IMR-90 (cell line): ENCODE results near the gene MAP2K5. TPM values are rescaled to one million over a fixed set of nuclear protein-coding genes. Genes with fewer than 3 reads are reported as not detected.

Source experiments
- ATAC-seq: fragments of 200-7000 bp; cut with Tn5 transposase; 2 replicates; pipeline ENCODE4 v1.9.1; 2020; ENCODE audit warnings: low read depth, mild to moderate bottlenecking, moderate library complexity
- BruUV-seq: library from RNA; stranded (reverse); fragments of 400-500 nt; replicated peaks from 2 replicates; lab custom pipeline; 2021; lab: Mats Ljungman, UMichigan
- CTCF ChIA-PET: fragments of 300-600 bp; formaldehyde crosslinking; extraction: SDS; loops from one replicate; lab custom pipeline; 2021; ENCODE audit warnings: antibody characterized with exemption; lab: Yijun Ruan, JAX
- POLR2A ChIA-PET: fragments of 300-600 bp; sonication (Branson Sonifier 250); formaldehyde crosslinking; loops from one replicate; lab custom pipeline; 2022; ENCODE audit warnings: antibody characterized with exemption; ENCODE audit not compliant: unreplicated experiment; lab: Charles Lee
- DNase-seq: peaks from one replicate; pipeline ENCODE4 v3.0.0; 2013
- H2AFZ ChIP-seq: replicated peaks from 2 replicates; pipeline ENCODE3; 2013; ENCODE audit warnings: low read length, mild to moderate bottlenecking; ENCODE audit not compliant: poor library complexity
- H2AK5ac ChIP-seq: 2 replicates; pipeline ENCODE4 v1.6.1; 2013; ENCODE audit warnings: low read depth, low read length, inconsistent platforms
- H2AK9ac ChIP-seq: replicated peaks from 2 replicates; pipeline ENCODE3; 2013; ENCODE audit warnings: mild to moderate bottlenecking, low read depth, low read length, moderate library complexity; ENCODE audit not compliant: poor library complexity
- H2BK120ac ChIP-seq: 2 replicates; pipeline ENCODE4 v1.6.1; 2013; ENCODE audit warnings: low read depth, low read length, inconsistent platforms
- H2BK15ac ChIP-seq: 3 replicates; pipeline ENCODE4 v1.6.1; 2013; ENCODE audit warnings: low read depth, low read length, inconsistent platforms
- H2BK20ac ChIP-seq: 2 replicates; pipeline ENCODE4 v1.6.1; 2013; ENCODE audit warnings: low read depth, mild to moderate bottlenecking, inconsistent platforms, low read length, moderate library complexity
- H2BK5ac ChIP-seq: 2 replicates; pipeline ENCODE4 v1.6.1; 2013; ENCODE audit warnings: mild to moderate bottlenecking, low read depth, low read length, inconsistent platforms; ENCODE audit not compliant: poor library complexity, severe bottlenecking
- H3K14ac ChIP-seq: replicated peaks from 2 replicates; pipeline ENCODE4 v1.6.1; 2013; ENCODE audit warnings: low read depth, low read length, inconsistent platforms
- H3K18ac ChIP-seq: 2 replicates; pipeline ENCODE4 v1.6.1; 2013; ENCODE audit warnings: low read depth, low read length, control low read depth
- H3K23ac ChIP-seq: 2 replicates; pipeline ENCODE4 v1.6.1; 2013; ENCODE audit warnings: low read depth, low read length, inconsistent platforms
- H3K27ac ChIP-seq: 2 replicates; pipeline ENCODE4 v1.5.1; 2013; ENCODE audit warnings: mild to moderate bottlenecking, control low read depth, low read length; ENCODE audit not compliant: insufficient read depth
- H3K27me3 ChIP-seq: 2 replicates; pipeline ENCODE4 v1.6.1; 2013; ENCODE audit warnings: low read length; ENCODE audit not compliant: control insufficient read depth, insufficient read depth
- H3K36me3 ChIP-seq: 2 replicates; pipeline ENCODE4 v1.6.1; 2013; ENCODE audit warnings: low read length, mixed read lengths; ENCODE audit not compliant: control insufficient read depth, insufficient read depth
- H3K4ac ChIP-seq: 2 replicates; pipeline ENCODE4 v1.6.1; 2013; ENCODE audit warnings: low read depth, low read length, inconsistent platforms
- H3K4me1 ChIP-seq: 2 replicates; pipeline ENCODE4 v1.6.1; 2013; ENCODE audit warnings: low read length, mixed read lengths; ENCODE audit not compliant: control insufficient read depth, insufficient read depth
- H3K4me2 ChIP-seq: 2 replicates; pipeline ENCODE4 v1.6.1; 2013; ENCODE audit warnings: low read depth, mild to moderate bottlenecking, control low read depth, low read length, moderate library complexity
- H3K4me3 ChIP-seq: 2 replicates; pipeline ENCODE4 v1.5.1; 2013; ENCODE audit warnings: low read depth, mild to moderate bottlenecking, control low read depth, low read length, moderate library complexity; ENCODE audit not compliant: insufficient read depth
- H3K56ac ChIP-seq: 2 replicates; pipeline ENCODE4 v1.6.1; 2013; ENCODE audit warnings: low read length, inconsistent platforms; ENCODE audit not compliant: insufficient read depth; ENCODE audit errors: extremely low read depth
- H3K79me1 ChIP-seq, 2 experiments: 2 replicates each; pipeline ENCODE4 v1.6.1; 2013; ENCODE audit warnings: low read length in 2 of 2, inconsistent platforms in 1 of 2, low read depth in 1 of 2
- H3K9ac ChIP-seq: 2 replicates; pipeline ENCODE4 v1.6.1; 2013; ENCODE audit warnings: low read depth, low read length, control low read depth
- H3K9me1 ChIP-seq: 2 replicates; pipeline ENCODE4 v1.6.1; 2013; ENCODE audit warnings: low read length, inconsistent platforms; ENCODE audit not compliant: insufficient read depth
- H3K9me3 ChIP-seq: 2 replicates; pipeline ENCODE4 v1.6.1; 2013; ENCODE audit warnings: low read length; ENCODE audit not compliant: control insufficient read depth, insufficient read depth
- H4K20me1 ChIP-seq: 2 replicates; pipeline ENCODE4 v1.6.1; 2013; ENCODE audit warnings: low read length, inconsistent platforms; ENCODE audit not compliant: insufficient read depth
- H4K5ac ChIP-seq: 2 replicates; pipeline ENCODE4 v1.6.1; 2013; ENCODE audit warnings: mild to moderate bottlenecking, low read depth, low read length, control low read depth
- H4K8ac ChIP-seq, 2 experiments: 2 replicates each; pipeline ENCODE4 v1.6.1; 2013; ENCODE audit warnings: low read depth in 2 of 2, low read length in 2 of 2, control low read depth in 1 of 2, inconsistent platforms in 1 of 2
- H4K91ac ChIP-seq: 2 replicates; pipeline ENCODE4 v1.6.1; 2013; ENCODE audit warnings: low read depth, low read length, inconsistent platforms; ENCODE audit not compliant: insufficient read depth
- BHLHE40 ChIP-seq: fragments of 150-350 bp; IDR thresholded peaks from 2 replicates; pipeline ENCODE4 v1.6.1; 2016; ENCODE audit warnings: mild to moderate bottlenecking, low read depth, low read length
- CEBPB ChIP-seq: IDR thresholded peaks from 2 replicates; pipeline ENCODE4 v1.6.1; 2012; ENCODE audit warnings: low read depth, low read length, improper control_type of control experiment
- CHD1 ChIP-seq: IDR thresholded peaks from 2 replicates; pipeline ENCODE4 v1.6.1; 2012; ENCODE audit warnings: low read depth, low read length, improper control_type of control experiment
- FOS ChIP-seq: fragments of 150-350 bp; IDR thresholded peaks from 2 replicates; pipeline ENCODE4 v1.6.1; 2016; ENCODE audit warnings: low read depth, low read length
- MAFK ChIP-seq: IDR thresholded peaks from 2 replicates; pipeline ENCODE4 v1.6.1; 2012; ENCODE audit warnings: low read depth, low read length, improper control_type of control experiment
- MAZ ChIP-seq: IDR thresholded peaks from 2 replicates; pipeline ENCODE4 v1.6.1; 2012; ENCODE audit warnings: low read depth, mild to moderate bottlenecking, low read length, improper control_type of control experiment, moderate library complexity, borderline replicate concordance
- MXI1 ChIP-seq: IDR thresholded peaks from 2 replicates; pipeline ENCODE4 v1.6.1; 2012; ENCODE audit warnings: low read depth, mild to moderate bottlenecking, low read length, moderate library complexity, borderline replicate concordance
- NFE2L2 ChIP-seq: fragments of 150-350 bp; IDR thresholded peaks from 2 replicates; pipeline ENCODE4 v1.6.1; 2016; ENCODE audit warnings: low read depth, mild to moderate bottlenecking, low read length
- POLR2A ChIP-seq: IDR thresholded peaks from 2 replicates; pipeline ENCODE4 v1.6.1; 2012; ENCODE audit warnings: mild to moderate bottlenecking, low read depth, low read length
- RAD21 ChIP-seq: IDR thresholded peaks from 2 replicates; pipeline ENCODE4 v1.6.1; 2012; ENCODE audit warnings: low read length, improper control_type of control experiment
- RCOR1 ChIP-seq: IDR thresholded peaks from 2 replicates; pipeline ENCODE4 v1.6.1; 2012; ENCODE audit warnings: mild to moderate bottlenecking, low read length, improper control_type of control experiment; ENCODE audit not compliant: insufficient replicate concordance
- RFX5 ChIP-seq: IDR thresholded peaks from 2 replicates; pipeline ENCODE4 v1.8.0; 2012; ENCODE audit warnings: low read depth, mild to moderate bottlenecking, low read length, moderate library complexity
- SMC3 ChIP-seq: fragments of 150-350 bp; IDR thresholded peaks from 2 replicates; pipeline ENCODE4 v1.6.1; 2016; ENCODE audit warnings: low read depth, mild to moderate bottlenecking, antibody characterized with exemption, low read length, moderate library complexity
- WGBS, 2 experiments: methylation state at CpG; one replicate each; pipeline versions ENCODE4 v1.1.5 to v1.1.7; 2013; ENCODE audit warnings: missing lambda C conversion rate in 2 of 2; ENCODE audit not compliant: insufficient read length in 1 of 2; ENCODE audit errors: extremely low coverage in 2 of 2; 5-methylcytosine and 5-hydroxymethylcytosine counted together
- dilution Hi-C: fragments of 300-500 bp; cut with HindIII; formaldehyde crosslinking; loops from one replicate; pipeline ENCODE4 v1.14.3; 2018; ENCODE audit warnings: low sequenced_read_pairs; ENCODE audit not compliant: unreplicated experiment
- in situ Hi-C: fragments of 300-500 bp; cut with MboI; formaldehyde crosslinking; loops from 3 replicates; pipeline ENCODE4 v1.14.3; 2019; ENCODE audit warnings: low sequenced_read_pairs, inconsistent platforms, mixed read lengths
- intact Hi-C: fragments of 100-400 bp; cut with micrococcal nuclease; formaldehyde crosslinking; loops from 2 replicates; pipeline ENCODE4 v1.10.0; 2022
- polyA plus RNA-seq, 3 experiments: library from polyadenylated mRNA; depleted of rRNA; stranded (reverse); fragments of >200 nt; gene quantifications; 2 replicates each; pipeline ENCODE4 v1.2.3, GENCODE V29; 2012; ENCODE audit warnings: low replicate concordance in 1 of 3
- total RNA-seq: library from RNA; depleted of rRNA; stranded (reverse); fragments of >200 nt; gene quantifications from 2 replicates; pipeline ENCODE4 v1.2.3, GENCODE V29; 2012
- TF ChIP-seq, protein P1 (sequence below): fragments of 150-350 bp; IDR thresholded peaks from 2 replicates; pipeline ENCODE4 v1.6.1; 2017; ENCODE audit warnings: mild to moderate bottlenecking, antibody characterized with exemption, low read length, low read depth
- TF ChIP-seq, protein P2 (sequence below): conservative IDR thresholded peaks from 2 replicates; pipeline ENCODE4 v1.5.1; 2012; ENCODE audit warnings: mild to moderate bottlenecking, low read depth, low read length, improper control_type of control experiment
- TF ChIP-seq, protein P3 (sequence below): fragments of 150-350 bp; IDR thresholded peaks from 2 replicates; pipeline ENCODE4 v1.6.1; 2016; ENCODE audit warnings: low read depth, mild to moderate bottlenecking, low read length, moderate library complexity, borderline replicate concordance

MAP2K5 gene
- total and polyA plus RNA-seq, 2 of the 4 experiments (the other 2 are of a cell fraction) = 1.6 to 6.1 TPM

DNA sequence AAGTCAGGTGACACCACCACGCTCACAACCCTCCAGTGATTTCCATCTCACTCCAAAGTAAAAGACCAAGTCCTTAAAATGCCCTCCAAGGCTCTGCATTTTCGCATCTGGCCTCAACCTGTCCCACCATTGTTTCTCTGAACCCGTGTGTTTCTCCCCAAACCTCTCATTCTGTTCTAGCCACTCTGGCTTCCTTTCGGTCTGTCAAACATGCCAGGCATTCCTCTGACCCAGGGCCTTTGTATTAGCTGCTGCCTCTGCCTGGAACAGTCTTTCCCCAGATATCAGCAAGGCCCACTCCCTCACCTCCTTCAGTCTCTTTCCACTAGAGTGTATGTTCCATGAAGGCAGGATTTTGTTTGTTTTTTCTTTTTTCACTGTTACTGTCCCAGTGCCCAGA is 16.0 kb downstream of the MAP2K5 start:
- Histone ChIP-seq H2AFZ (no peak overlapping the region), H3K27ac (no peak overlapping the region), H2BK20ac (no peak overlapping the region), H2BK15ac (no peak overlapping the region), H3K9me1 (no peaks in the 10 kb centered on the region), H3K4ac (no peak overlapping the region), H2BK5ac (no peak overlapping the region), H2AK9ac (no peak overlapping the region), H3K27me3 (no peaks in the 10 kb centered on the region), H4K8ac (no peak overlapping the region), H3K79me1 (peaks cover 3 to 7% of the 10 kb centered on the region in 2 experiments), H4K20me1 (no peaks in the 10 kb centered on the region), H3K14ac (no peak overlapping the region), H3K4me2 (no peak overlapping the region), H4K5ac (no peak overlapping the region), H3K18ac (no peak overlapping the region), H3K56ac (no peak overlapping the region), H2BK120ac (no peak overlapping the region), H3K4me1 (no peaks in the 10 kb centered on the region), H3K9ac (no peak overlapping the region), H3K4me3 (no peak overlapping the region), H4K91ac (no peak overlapping the region), H3K36me3 (peaks cover 5% of the 10 kb centered on the region), H2AK5ac (no peak overlapping the region), H3K23ac (no peak overlapping the region), H3K9me3 (no peaks in the 10 kb centered on the region)
- ChIA-PET POLR2A (no interaction called here), CTCF (interaction anchor here (0.7 kb wide), 1 partner anchor 34 kb away, joined by 3 read pairs; no protein-coding TSS in a partner anchor)
- in situ Hi-C loops (no loop called here), dilution Hi-C loops (no loop called here), intact Hi-C loops (no loop called here)
- TF ChIP-seq BHLHE40 (no peak), NFE2L2 (no peak), RCOR1 (no peak), RFX5 (no peak), MXI1 (no peak), CHD1 (no peak), CEBPB (no peak), FOS (no peak), MAZ (no peak), MAFK (no peak), RAD21 (no peak), POLR2A (no peak), SMC3 (no peak)
- TF ChIP-seq, protein P1, sequence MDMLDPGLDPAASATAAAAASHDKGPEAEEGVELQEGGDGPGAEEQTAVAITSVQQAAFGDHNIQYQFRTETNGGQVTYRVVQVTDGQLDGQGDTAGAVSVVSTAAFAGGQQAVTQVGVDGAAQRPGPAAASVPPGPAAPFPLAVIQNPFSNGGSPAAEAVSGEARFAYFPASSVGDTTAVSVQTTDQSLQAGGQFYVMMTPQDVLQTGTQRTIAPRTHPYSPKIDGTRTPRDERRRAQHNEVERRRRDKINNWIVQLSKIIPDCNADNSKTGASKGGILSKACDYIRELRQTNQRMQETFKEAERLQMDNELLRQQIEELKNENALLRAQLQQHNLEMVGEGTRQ = no peak
- TF ChIP-seq, protein P2, sequence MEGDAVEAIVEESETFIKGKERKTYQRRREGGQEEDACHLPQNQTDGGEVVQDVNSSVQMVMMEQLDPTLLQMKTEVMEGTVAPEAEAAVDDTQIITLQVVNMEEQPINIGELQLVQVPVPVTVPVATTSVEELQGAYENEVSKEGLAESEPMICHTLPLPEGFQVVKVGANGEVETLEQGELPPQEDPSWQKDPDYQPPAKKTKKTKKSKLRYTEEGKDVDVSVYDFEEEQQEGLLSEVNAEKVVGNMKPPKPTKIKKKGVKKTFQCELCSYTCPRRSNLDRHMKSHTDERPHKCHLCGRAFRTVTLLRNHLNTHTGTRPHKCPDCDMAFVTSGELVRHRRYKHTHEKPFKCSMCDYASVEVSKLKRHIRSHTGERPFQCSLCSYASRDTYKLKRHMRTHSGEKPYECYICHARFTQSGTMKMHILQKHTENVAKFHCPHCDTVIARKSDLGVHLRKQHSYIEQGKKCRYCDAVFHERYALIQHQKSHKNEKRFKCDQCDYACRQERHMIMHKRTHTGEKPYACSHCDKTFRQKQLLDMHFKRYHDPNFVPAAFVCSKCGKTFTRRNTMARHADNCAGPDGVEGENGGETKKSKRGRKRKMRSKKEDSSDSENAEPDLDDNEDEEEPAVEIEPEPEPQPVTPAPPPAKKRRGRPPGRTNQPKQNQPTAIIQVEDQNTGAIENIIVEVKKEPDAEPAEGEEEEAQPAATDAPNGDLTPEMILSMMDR = no peak
- TF ChIP-seq, protein P3, sequence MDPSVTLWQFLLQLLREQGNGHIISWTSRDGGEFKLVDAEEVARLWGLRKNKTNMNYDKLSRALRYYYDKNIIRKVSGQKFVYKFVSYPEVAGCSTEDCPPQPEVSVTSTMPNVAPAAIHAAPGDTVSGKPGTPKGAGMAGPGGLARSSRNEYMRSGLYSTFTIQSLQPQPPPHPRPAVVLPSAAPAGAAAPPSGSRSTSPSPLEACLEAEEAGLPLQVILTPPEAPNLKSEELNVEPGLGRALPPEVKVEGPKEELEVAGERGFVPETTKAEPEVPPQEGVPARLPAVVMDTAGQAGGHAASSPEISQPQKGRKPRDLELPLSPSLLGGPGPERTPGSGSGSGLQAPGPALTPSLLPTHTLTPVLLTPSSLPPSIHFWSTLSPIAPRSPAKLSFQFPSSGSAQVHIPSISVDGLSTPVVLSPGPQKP = no peak
- ATAC-seq (no peak), DNase-seq (no peak)
- WGBS, 2 experiments = 88% methylated on average over 2 of the region's 4 CpGs; no CpG with 5 or more reads in 1 of the 2 experiments
- no TSS peak for BruUV-seq
